Measurements from ENCODE around the gene DPRX. TPM values are rescaled to one million over a fixed set of nuclear protein-coding genes. Genes with fewer than 3 reads are reported as not detected.

The DPRX gene
- total RNA-seq, 1 experiment from 2014 or later: not detected

Small RNA genes within 50 kb of the gene (microRNA-seq; reads per million reads assigned to microRNA genes)
- gene MIR1323 (ENCODE audit: borderline number of aligned reads) (918 reads per million, percentile 88 among the genes with 10 or more reads in this experiment), gene MIR498 (ENCODE audit: borderline number of aligned reads) (1,245 reads per million, percentile 91 among the genes with 10 or more reads in this experiment), gene MIR512-1 (ENCODE audit: borderline number of aligned reads) (not detected), gene MIR512-2 (ENCODE audit: borderline number of aligned reads) (not detected), gene MIR515-1 (ENCODE audit: borderline number of aligned reads) (not detected), gene MIR515-2 (ENCODE audit: borderline number of aligned reads) (not detected), gene MIR519C (ENCODE audit: borderline number of aligned reads) (487 reads per million, percentile 83 among the genes with 10 or more reads in this experiment), gene MIR519E (ENCODE audit: borderline number of aligned reads) (5.2 reads per million, percentile 14 among the genes with 10 or more reads in this experiment), gene MIR520E (ENCODE audit: borderline number of aligned reads) (779 reads per million, percentile 87 among the genes with 10 or more reads in this experiment), gene MIR520F (ENCODE audit: borderline number of aligned reads) (2,104 reads per million, percentile 95 among the genes with 10 or more reads in this experiment)

Other genes with a start within 250 kb of the DPRX start
- gene ZNF765, start 236.8 kb upstream of the DPRX start, total RNA-seq (2021): 18.3 to 23.6 TPM (median 19.6 TPM) in 3 replicates
- gene ZNF761, start 200.0 kb upstream of the DPRX start, total RNA-seq (2021): 28.4 to 29.7 TPM (median 29.4 TPM) in 3 replicates
- 15.2 to 17.6 TPM (median 17.5 TPM) in 3 replicates for gene ZNF813, start 164.3 kb upstream of the DPRX start, total RNA-seq (2021)
- gene ZNF331, start 93.9 kb upstream of the DPRX start, total RNA-seq (2021): 56.0 to 62.0 TPM (median 56.7 TPM) in 3 replicates
- gene NLRP12, start 192.3 kb downstream of the DPRX start, total RNA-seq (2021): 4.7 to 5.6 TPM (median 4.9 TPM) in 3 replicates
- 78.6 to 86.4 TPM (median 79.7 TPM) in 3 replicates for gene MYADM, start 235.9 kb downstream of the DPRX start, total RNA-seq (2021)

All from WTC11 (cell line).